GM20000 (cell line): ENCODE data around the gene SENP3.
A peak's percentile ranks its signal among the peaks of the same experiment; 100 is the strongest.

Experiments
- DNase-seq: peaks from one replicate; pipeline ENCODE4 v3.0.0; 2012; ENCODE audit warnings: low spot score
- CTCF ChIP-seq: IDR thresholded peaks from 2 replicates; pipeline ENCODE4 v1.5.1; 2012; ENCODE audit warnings: mild to moderate bottlenecking, control low read depth; ENCODE audit errors: extremely low read depth, missing control alignments

Gene SENP3

GRCh38 chr17:7561589-7562207, at the start of gene SENP3:
TSS of gene SENP3 (plus strand) at chr17:7561919. CDS start at chr17:7563077, 1,158 bp downstream.
- peak; percentile 99 for DNase-seq
- peak; percentile 14 for TF ChIP-seq CTCF

GRCh38 chr17:7512105-7512504, 49.6 kb upstream of the SENP3 start:
- no peak for DNase-seq
- TF ChIP-seq CTCF = no peak

GRCh38 chr17:7512824-7513540, 48.7 kb upstream of the SENP3 start:
- no peak for TF ChIP-seq CTCF
- no peak for DNase-seq

- TF ChIP-seq CTCF = no peak
- DNase-seq = no peak
These were observed 47.8 kb upstream of the SENP3 start for GRCh38 chr17:7513850-7514419.

GRCh38 chr17:7515911-7516610, 45.7 kb upstream of the SENP3 start:
- TF ChIP-seq CTCF = no peak
- DNase-seq = no peak

DNA sequence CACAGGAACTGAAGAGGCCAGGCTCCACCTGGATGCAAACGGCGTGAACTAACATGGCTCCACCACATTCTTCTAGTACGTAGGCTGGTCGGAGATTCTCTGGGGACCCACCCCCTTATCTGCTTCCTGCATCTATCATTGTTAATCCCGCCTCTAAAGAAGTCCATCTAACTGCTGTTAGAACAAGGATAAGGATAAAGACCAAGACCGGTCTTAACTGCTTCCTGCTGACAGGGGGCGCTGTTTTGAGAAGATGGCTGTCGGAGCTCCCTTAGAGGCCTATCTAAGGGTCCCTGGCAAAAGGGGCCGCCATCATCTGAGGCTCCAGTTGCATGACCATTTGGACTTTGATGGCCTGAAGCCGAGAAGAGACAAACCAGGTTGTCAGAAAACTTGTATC, 38.7 kb upstream of the SENP3 start:
- TF ChIP-seq CTCF = peak; percentile 33
- DNase-seq = no peak

DNA sequence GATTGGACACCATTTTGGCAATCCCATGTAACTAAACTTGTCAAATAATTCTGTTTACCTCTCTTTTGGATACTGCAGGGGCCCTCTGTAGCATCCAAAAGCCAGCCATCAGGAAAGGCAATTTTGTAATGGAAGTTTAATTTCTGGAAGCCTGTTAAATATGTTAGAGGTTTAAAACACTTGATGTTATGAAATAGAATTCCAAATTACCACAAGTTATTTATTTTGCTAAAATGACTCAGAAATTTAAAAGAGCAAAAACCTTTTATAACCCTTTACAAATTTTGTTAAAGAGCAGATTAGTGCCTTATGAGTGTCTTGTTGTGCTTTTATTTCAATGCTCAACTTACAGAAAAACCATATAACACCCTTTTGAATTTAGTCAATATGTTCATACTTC, 32.9 kb upstream of the SENP3 start:
- no peak for DNase-seq
- no peak for TF ChIP-seq CTCF
